GM21528 (cell line): ENCODE results near the gene PGM1.

Experiments used
- ATAC-seq: cut with Tn5 transposase; IDR thresholded peaks from one replicate; pipeline ENCODE4 v1.9.1; 2021; ENCODE audit warnings: mild to moderate bottlenecking, moderate library complexity; ENCODE audit not compliant: unreplicated experiment, low FRiP score

PGM1 gene

DNA sequence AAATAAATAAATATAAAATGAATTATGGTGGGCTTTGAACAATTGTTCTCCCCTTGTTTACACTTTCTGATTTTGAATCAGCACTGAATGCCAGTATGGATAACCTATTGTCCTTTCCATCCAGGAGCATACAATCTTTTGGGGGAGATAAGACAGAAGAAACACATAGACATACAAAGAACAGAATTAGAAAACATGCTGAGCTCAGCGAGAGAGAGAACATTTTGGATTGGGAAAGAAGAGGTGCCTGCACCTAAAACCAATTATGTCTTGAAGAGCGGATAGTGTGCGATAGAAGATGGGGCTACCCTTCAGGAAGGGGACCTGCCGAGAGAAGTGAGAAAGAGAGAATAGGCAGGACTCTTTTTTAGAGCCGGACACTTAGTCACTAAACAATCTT, 6.6 kb downstream of the PGM1 start:
- ATAC-seq = no peak

DNA sequence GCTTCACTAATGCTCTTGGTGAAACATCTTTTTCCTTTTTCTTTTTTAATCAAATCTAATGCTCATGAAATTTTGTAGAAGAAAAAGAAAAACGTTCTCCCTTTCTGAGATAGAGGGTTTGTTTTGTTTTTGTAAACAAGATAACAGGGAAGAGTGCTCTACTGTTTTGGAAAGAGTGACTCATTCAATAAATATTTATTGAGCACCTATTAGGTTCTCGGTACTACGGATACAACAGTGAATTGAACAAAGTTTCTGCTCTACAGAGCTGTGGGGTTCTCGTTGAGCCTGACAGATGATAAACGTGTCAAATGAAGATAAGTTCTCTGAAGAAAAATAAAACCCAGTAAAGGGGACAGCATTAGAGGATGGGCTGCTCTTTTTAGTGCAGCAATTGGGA, 7.0 kb downstream of the PGM1 start:
- ATAC-seq = no peak

DNA sequence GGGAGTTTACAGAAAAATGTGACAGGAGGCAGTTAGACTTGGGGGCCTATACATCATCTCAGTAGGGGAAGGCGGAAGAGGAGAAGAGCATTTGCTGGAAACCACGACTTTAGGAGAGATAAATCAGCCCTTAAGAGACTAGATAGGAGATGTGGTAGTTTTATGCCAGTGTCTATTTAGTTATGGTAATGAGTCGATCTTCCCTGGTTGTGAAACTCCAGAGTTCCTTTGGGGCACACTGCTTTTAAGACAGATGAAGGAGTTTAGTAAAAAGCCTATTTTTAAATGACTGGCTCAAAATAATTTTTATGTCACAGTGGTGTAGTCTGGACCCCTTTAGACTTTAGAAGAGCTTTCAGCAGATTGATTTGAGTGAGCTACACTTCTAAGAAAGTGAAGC, 7.8 kb downstream of the PGM1 start:
- ATAC-seq = no peak

DNA sequence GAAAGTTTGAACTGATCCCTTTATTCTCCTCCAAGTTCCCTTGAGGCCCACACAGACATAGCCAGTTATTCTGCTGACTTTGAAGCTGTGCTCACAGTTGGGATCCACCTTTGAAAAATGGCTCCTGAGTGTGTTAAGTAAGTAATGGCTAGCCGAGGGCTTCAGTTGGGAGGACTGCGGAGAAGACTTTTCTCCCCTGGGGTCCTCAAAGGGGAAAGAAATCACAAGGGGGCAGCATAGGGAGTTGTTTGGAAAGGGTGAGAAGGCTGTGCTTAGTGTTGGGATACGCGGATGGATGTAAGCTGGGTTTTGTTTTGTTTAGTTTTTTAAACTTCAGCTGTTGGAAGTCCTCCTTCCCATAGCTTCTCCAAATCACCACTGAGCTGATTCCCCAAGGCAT, 8.3 kb downstream of the PGM1 start:
- no peak for ATAC-seq

DNA sequence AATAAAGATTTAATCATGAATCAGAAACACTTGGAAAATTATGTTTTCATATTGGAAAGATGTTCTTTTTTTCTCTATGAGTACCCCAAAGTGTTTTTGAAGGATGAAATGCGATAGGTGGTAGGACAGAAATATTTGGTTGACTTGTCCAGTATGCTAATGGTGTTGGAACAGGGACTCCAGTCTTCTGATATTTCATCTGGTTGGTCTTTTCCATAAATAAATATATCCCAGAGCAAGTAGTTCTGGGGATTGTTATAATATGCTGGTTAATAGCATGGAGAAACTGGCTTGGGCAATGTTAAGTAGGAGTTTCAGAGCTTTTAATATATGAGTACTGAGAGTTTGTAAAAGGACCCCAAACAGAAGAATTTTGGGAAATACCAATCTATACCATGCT, 8.7 kb downstream of the PGM1 start:
- no peak for ATAC-seq

DNA sequence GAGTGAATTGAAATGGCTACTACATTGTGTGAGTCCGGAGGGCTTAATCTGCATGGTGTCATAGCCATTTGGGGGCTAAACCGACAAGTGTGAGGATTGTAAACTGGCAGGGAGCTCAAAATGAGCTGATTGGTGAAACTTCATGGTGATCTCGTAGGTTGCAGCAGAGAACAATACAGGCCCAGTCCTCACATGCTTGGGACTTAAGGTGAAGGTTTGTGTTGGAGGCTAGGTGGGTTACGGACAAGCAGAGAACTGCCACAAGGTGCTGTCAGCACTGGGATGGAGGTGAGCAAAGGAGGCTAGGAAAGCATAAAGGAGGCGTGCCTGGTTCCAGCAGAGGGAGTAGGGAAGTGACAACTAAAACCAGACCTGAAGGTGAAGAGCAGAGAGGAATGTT, 9.4 kb downstream of the PGM1 start:
- no peak for ATAC-seq

DNA sequence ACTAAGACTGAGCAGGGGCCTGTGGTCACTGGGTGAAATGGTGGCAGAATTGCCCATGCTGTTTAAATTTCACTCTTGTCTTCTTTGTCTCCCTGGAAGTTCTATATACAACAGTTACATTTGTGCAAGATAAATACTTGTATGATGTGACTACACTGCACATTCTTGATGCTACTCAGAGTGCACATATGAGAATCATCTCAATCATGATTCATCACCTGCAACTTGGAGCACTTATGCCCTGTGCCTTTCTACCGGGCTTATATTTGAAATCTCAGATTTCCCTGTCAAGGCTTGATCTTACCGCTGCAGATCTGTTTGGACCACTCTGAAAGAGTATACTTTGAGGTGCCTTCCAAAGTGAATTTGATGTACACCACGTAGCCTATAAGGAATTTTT, 10.6 kb downstream of the PGM1 start:
- no peak for ATAC-seq

DNA sequence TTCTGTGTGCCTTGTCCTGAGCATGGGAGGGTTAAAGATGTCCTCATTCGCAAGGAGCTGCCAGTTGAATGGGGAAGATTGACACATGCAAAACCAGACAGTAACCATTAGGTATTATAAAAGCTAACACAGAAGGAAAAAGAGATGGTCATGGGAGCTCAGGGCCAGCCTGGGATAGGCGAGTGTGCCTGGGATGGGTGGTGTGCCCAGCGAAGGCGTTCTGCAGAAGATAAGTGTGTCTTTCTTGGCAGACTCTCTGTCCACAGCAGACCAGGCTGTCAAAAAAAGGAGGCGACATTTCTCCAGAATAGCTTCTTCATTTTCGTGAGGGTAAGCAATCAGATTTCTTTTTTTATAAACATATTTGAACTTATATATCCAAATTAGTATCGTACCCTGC, 14.1 kb downstream of the PGM1 start:
- no peak for ATAC-seq

DNA sequence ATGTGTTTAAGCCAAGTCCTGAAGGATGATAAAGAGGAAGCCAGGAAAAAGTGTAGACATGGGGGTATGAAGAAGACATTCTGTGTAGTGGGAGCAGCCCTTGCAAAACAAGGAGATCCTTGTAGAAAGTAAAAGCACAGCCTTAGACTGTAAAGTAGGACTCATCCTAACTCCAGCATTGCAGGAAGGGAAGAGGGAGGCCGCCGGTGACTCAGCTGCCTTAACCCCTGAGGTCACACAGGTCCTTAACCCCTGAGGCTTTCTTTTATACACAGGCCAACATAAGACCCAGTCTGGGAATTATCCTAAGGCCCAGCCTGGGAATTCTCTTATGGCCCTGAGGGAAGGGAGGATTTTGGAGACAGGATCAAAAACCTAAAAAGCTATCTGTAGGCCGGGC, 18.0 kb downstream of the PGM1 start:
- ATAC-seq = no peak

DNA sequence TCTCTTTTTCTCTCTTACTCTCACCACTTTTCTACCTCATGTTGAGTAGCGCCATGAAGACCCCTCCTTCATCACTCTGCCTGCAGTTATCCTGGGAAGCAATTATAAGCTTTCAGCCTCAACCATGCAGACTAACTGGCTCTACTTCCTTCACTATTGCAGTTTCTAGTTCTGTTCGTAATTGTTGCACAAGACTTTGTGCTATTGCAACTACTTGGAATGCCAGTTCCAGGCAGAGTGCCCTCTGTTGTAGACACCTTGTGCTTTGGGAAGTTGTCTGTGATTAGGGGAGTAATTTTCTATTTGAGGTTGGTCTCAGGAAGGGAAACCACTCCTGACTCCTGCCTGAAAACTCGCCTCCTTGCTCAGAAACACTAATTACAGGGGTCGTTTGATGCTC, 19.4 kb downstream of the PGM1 start:
- ATAC-seq = no peak

DNA sequence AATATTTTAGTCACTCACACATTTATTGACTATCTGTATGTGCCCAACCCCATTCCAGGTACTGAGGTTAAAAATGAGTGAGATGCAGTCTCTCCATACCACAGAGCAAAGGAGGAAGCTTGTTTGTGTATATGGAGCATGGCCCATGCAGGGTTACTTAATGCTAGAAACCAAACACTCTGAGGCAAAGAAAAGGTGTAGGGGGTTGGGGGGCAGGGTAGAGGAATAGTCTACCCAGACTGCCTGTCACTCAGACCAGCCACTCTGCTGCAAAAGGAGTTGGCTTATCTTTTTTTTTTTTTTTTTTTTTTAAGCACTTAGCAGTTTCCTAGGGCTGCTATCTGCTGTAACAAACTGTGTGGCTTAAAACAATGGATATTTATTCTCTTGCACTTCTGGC, 19.8 kb downstream of the PGM1 start:
- ATAC-seq = no peak

DNA sequence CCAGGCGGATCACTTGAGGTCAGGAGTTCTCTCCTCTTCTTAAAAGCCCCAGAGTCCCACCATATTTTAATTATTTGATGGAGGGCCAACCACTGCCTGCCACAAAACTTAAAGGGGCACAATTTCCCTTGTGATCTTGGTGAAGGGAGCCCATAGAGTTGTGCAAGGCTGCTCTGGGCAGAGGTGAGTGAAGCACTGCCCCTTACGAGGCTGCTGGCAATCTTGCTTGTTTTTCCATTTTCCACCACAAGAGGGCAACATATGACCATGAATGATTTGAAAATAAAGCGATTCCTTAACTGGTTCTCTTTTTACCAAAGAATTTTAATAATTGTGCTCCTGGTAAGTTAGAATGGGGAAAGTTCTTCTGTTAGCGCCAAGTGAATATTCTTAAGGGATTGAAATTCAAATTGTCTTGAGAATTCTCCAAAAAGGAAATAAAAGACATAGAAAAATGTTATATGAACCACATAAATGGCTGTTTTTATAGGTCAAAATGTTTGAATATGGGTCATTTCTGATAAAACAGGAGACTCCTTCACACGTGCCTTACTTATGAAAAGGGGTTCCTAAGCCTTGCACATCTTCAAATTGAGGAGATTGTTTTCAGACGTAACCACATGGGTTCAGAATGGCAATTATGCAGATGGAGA, 22.7 kb downstream of the PGM1 start:
- ATAC-seq = peak; percentile 54

DNA sequence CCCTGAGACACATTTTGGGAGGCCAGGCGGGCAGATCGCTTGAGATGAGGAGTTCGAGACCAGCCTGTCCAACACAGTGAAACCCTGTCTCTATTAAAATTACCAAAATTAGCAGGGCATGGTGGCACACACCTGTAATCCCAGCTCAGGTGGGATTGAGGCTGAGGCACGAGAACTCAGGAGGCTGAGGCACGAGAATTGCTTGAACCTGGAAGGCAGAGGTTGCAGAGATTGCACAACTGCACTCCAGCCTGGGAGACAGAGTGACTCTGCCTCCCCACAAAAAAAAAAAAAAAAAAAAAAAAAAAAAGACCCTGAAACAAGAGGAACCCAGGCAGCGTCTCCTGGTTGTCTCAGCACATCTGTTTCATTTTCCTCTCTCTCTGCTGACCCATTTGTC, 24.2 kb downstream of the PGM1 start:
- no peak for ATAC-seq

DNA sequence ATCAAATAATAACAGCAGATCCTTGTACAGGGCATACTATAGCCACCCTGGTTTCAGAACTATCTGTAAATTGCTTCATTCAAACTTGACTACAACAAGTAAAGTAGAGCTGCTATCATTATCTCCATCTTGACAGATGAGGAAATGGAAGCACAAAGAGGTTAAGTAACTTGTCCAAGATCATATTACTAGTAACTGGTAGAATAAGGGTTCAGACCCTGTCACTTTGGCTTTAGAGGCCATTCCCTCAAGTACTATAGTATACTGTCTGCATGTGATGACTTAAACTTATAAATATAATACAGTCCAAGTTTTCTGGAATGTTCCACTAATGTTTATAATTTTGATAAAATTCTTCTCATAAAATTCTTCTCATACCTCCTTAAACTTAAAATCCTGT, 24.8 kb downstream of the PGM1 start:
- no peak for ATAC-seq

DNA sequence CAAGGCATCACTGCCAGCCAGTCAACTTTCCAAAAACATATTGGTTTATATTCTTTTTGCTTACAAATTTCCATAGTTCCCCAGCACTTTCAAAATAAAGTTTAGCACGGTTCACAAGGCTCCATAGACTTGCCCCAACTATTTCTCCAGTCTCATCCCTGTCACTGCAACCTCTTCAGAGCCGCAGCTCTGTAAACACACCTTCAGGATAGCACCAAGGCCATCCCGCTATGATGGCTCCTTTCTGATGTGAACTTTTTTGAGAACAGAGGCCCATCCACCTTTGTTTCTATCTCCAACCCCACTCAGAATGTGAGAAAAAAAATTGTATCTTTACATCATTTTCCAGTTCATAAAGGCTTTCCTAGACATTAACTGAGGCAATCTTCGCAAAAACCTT, 26.3 kb downstream of the PGM1 start:
- no peak for ATAC-seq

DNA sequence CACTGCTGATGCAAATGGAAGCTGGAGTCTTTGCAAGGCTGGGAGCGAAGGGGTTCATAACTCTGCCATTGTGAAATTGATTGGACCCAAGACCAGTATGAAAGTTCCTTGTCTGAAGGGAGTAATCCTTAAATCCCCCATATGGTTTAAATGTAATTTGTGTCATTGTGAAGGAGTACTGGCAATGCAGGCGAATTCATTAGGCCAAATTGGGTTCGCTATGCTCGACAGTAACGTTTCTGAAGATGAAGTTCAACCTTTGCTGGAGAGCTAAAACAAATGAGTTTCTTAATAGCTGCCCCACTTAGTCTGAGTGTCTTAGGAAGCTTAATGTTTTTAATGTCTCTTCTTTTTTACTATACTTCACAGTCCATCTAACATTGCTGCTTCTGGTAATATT, 27.5 kb downstream of the PGM1 start:
- no peak for ATAC-seq

DNA sequence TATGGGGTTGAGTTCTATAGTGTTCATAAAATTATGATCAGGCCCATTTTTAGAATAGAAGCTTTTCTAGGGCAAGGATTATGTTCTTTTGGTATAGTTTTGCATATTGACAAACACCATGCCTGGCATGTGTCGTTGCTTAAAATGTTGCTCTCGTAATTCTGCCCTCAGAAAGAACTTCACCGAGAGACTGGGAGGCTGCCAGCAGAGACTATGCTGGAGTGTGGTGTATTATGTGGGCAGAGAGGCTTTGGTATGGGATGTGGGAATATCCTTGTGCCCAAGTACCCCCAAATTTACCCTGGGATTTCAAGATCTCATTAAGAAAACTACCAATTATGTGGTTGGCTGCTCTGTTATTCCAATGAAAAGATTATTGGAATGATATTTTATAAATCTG, 27.9 kb downstream of the PGM1 start:
- ATAC-seq = no peak

DNA sequence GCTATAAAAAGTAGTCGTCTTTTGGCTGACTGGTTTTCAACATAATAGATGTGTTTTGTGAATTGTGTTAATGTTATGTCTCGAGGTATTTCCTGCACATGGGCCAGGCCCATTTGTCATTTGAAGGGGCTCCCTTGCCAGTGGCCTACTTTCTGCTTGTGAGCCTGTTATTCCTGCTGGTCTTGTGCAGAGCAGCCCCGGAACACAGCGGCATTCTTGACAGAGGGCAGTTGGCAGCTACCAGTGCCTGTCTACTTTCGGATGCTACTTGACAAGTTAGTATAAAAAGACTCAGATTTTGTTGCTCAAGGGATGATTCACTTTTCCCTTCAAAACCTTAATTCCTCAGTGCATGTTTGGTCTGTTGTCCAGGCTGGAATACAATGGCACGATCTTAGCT, 28.5 kb downstream of the PGM1 start:
- ATAC-seq = no peak

DNA sequence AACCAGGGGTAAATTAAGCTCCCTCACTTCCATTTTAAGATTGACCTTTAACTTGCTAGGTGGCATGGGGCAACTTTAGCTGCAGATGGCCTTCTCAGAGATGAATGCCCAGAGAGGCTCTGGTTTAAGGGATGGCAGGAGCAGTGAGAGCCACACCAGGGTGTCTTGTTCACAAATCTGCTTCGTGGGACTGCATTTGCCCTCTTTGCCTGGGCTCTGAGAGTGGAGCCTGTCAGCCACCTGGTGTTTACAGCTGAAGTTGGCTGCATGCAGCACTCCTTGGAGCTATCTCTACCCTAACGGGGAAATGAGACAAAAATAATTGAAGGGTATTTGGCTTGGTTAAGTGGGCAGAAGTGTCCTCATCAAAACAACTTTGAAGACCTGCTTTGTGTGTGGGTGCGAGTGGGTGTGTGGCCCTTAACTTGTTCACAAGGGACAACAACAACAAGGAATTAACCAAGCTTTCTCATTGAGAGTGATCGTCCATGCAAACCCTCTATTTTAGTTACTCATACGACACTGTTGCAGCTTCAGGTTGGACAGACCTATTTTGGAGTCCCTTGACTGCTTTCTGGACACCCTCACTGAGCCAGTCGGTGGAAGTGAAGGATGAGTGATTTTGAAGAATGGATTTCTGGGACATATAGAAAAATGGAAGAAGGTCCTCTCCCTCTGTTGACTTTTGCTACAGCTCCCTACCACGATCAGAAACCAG, 29.8 kb downstream of the PGM1 start:
- no peak for ATAC-seq

DNA sequence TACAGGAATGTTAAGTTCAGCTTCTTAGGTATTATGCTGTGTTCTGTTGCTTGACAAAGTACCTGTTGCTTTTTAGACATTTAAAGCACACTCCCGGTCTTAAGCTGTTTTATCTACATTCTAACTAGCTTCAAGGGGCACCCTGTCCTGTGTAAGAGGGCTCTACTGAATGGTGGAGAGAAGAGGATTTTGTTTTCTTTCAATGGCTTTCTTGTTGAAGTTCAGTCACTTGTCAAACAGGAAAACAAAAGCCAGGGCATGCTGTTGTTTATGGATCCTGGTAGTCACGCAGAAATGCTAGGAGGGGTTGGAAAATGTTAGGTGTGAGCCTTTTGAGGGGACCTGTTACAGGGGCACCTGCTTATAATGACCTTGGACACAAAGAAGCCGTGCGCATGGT, 30.7 kb downstream of the PGM1 start:
- no peak for ATAC-seq

DNA sequence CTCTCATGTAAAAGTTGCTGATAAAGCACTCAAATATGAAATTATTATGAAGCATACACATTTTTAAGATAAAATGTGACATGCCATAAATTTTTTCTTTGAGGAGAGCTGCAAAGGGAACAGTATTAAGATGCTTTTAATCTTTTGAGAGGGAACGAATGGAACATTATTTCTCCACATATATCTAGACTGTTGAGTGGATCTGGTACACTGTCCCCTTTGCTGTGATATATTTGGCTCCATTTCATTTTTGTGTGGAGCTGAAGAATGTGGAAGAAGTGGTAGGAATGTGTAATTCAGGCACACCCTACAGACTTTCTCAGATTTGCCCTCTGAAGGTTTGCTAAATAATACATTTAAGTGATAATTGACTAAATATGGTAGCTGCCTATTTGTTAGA, 31.7 kb downstream of the PGM1 start:
- no peak for ATAC-seq

DNA sequence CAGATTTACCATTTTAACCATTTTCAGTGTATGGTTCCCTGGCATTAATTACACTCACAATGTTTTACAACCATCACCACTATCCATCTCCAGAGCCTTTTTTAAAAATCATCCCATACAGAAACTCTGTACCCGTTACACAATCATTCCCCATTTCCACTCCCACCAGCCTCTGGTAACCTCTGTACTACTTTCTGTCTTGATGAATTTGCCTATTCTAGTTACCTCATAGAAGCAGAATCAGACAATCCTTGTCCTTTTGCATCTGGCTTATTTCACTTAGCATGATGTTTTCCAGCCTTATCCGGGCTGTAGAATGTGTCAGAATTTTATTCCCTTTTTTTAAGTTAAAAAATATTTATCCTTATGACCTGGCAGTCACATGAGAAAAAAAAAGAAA, 33.0 kb downstream of the PGM1 start:
- no peak for ATAC-seq

DNA sequence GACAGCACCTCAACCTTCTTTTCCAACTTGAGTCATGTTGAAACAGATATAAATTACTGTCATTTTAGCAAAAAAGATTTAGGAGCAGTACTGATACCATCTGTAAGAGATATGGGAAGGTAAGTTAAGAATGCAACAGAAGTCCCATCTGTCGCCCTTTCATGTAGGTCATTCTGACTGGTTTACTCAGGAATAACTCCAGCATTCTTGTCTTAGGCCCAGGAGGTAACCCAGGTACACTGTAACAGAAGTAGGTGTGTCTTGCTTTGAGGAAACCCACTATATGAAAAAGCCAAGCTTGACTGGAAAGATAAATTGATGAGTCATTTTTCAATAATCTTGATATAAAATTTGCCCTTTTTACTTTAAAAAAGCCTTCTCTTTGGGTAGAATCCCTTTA, 35.4 kb downstream of the PGM1 start:
- ATAC-seq = no peak
